ENCODE results near the gene POLH. TPM values are rescaled to one million over a fixed set of nuclear protein-coding genes. Genes with fewer than 3 reads are reported as not detected.
"Not testable (repeated sequence)": the region's sequence is repeated elsewhere in the genome, so short reads cannot be mapped to it uniquely, and the experiment has no call there.

The POLH gene
- total RNA-seq, 4 donors from 2014 or later, result 2.2 to 10.6 (median 7.0) TPM

DNA sequence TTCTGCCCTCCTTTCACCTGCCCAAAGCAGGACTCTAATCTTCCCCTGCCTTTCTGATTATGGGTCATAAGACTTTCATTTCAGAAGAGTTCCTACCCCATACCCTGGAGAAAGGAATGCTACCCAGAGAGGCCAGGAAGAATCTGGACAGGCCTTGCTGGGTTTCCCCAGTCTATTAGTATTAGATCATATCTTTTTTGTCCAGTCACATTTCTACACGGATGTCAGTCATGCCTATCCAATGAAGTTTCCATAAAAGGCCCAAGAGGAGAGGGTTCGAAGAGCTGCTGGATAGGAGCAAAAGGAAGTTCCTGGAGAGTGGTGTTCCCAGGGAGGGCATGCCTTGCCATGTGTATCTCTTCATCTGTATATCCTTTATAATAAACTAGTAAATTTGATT, 3.2 kb downstream of the POLH start:
- Histone ChIP-seq H3K27ac (no peak overlapping the region), H3K27me3 (no peaks in the 10 kb centered on the region), H3K4me1 (peaks cover 15 to 33% (median 23%) of the 10 kb centered on the region in 4 donors), H3K36me3 (peaks cover 0 to 13% (median 6%) of the 10 kb centered on the region in 4 donors), H3K4me3 (no peak overlapping the region), H3K9me3 (no peaks in the 10 kb centered on the region)
- intact Hi-C loops (cut with DNase I; ENCODE audit: low total_unique reads) (no loop called here), in situ Hi-C loops (cut with MboI; ENCODE audit: low pct_ligation_motif_present in 1 of 4, low pct_unique_long_range_greater_than_20kb in 1 of 4, low sequenced_read_pairs in 3 of 4) (no loop called here)
- 82% methylated on average over 2 of the region's 2 CpGs; no CpG with 5 or more reads in 1 of the 2 donors for WGBS, 2 donors (ENCODE audit: low coverage in 1 of 2)
- DNase-seq, result no peak
- no peak for TF ChIP-seq POLR2AphosphoS5 (IDR thresholded peaks at IDR 0.05)

DNA sequence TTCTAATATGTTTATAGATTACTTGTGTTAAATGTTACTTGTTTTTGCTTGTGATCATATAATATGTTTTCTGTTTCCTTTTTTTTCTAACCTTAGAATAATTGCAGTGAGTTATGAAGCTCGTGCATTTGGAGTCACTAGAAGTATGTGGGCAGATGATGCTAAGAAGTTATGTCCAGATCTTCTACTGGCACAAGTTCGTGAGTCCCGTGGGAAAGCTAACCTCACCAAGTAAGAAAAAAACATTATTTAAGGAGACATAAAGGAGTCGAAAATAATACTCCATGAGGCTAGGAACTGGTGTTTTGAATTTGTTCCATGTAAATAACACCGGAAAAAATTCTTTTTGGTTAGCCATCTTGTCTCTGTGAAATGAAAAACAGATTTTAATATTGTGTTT, 6.9 kb downstream of the POLH start:
- H3K27ac ChIP-seq, result no peak overlapping the region
- WGBS, 2 donors (ENCODE audit: low coverage in 1 of 2), result 87% methylated on average over 5 of the region's 5 CpGs
- intact Hi-C loops (cut with DNase I; ENCODE audit: low total_unique reads), result no loop called here
- no peak overlapping the region for H3K4me3 ChIP-seq
- TF ChIP-seq EP300 (IDR thresholded peaks at IDR 0.05; ENCODE audit: low read depth) (no peak), POLR2A (IDR thresholded peaks at IDR 0.05) (no peak), POLR2AphosphoS5 (IDR thresholded peaks at IDR 0.05) (no peak)
- TF ChIP-seq, protein P1, sequence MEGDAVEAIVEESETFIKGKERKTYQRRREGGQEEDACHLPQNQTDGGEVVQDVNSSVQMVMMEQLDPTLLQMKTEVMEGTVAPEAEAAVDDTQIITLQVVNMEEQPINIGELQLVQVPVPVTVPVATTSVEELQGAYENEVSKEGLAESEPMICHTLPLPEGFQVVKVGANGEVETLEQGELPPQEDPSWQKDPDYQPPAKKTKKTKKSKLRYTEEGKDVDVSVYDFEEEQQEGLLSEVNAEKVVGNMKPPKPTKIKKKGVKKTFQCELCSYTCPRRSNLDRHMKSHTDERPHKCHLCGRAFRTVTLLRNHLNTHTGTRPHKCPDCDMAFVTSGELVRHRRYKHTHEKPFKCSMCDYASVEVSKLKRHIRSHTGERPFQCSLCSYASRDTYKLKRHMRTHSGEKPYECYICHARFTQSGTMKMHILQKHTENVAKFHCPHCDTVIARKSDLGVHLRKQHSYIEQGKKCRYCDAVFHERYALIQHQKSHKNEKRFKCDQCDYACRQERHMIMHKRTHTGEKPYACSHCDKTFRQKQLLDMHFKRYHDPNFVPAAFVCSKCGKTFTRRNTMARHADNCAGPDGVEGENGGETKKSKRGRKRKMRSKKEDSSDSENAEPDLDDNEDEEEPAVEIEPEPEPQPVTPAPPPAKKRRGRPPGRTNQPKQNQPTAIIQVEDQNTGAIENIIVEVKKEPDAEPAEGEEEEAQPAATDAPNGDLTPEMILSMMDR (IDR thresholded peaks at IDR 0.05), result no peak
- H3K4me1 ChIP-seq, result peaks cover 0 to 11% (median under 1%) of the 10 kb centered on the region in 4 donors
- in situ Hi-C loops (cut with MboI; ENCODE audit: low pct_ligation_motif_present in 1 of 4, low pct_unique_long_range_greater_than_20kb in 1 of 4, low sequenced_read_pairs in 3 of 4), result no loop called here
- peaks cover 0 to 27% (median 12%) of the 10 kb centered on the region in 4 donors for H3K36me3 ChIP-seq
- H3K27me3 ChIP-seq, result no peaks in the 10 kb centered on the region
- no peaks in the 10 kb centered on the region for H3K9me3 ChIP-seq
- no peak for DNase-seq

DNA sequence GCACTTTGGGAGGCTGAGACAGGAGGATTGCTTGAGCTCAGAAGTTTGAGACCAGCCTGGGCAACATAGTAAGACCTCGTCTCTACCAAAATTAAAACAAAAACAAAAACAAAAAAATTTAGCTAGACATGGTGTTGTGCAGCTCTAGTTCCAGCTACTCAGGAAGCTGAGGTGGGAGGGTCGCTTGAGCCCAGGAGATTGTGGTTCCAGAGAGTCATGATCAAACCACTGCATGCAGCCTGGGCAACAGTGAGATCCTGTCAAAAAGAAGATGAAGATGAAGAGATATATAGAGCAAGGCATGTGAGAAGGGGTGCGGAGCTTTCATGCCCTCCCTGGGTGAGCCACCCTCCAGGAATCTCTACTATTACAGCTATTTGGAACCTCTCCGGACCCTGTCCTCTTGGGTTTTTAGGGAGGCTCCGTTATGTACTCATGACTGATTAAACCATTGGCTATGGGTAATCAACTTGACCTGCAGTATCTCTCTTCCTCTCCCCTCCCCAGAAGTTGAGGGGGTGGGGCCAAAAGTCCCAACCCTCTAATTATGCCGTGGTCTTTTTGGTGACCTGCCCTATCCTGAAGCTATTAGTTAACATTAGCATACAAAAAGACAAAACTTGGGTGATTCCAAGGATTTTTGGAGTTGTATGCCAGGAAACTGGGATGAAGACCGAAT, 9.0 kb downstream of the POLH start:
- in situ Hi-C loops (cut with MboI; ENCODE audit: low pct_ligation_motif_present in 1 of 4, low pct_unique_long_range_greater_than_20kb in 1 of 4, low sequenced_read_pairs in 3 of 4) (no loop called here), intact Hi-C loops (cut with DNase I; ENCODE audit: low total_unique reads) (no loop called here)
- TF ChIP-seq POLR2AphosphoS5 (IDR thresholded peaks at IDR 0.05) (no peak), POLR2A (IDR thresholded peaks at IDR 0.05) (no peak), EP300 (IDR thresholded peaks at IDR 0.05; ENCODE audit: low read depth) (no peak)
- TF ChIP-seq, protein P1 (IDR thresholded peaks at IDR 0.05), result no peak

DNA sequence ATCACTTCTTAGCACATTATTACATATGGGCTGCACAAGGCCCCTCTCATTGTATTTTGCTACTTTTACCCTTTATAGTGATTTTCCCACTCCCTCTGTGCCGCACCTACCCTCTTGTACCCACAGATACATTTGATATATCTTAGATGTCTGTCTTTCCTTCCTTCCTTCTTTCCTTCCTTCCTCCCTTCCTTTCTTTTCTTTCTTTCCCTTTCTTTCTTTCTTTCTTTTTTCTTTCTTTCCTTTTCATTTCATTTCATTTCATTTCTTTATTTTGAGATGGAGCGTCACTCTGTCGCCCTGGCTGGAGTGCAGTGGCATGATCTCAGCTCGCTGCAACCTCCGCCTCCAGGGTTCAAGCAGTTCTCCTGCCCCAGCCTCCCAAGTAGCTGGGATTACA, 12.2 kb downstream of the POLH start:
- Histone ChIP-seq H3K9me3 (no peaks in the 10 kb centered on the region), H3K36me3 (peaks cover 0 to 29% (median 13%) of the 10 kb centered on the region in 4 donors), H3K4me1 (no peaks in the 10 kb centered on the region), H3K27me3 (no peaks in the 10 kb centered on the region), H3K27ac (no peak overlapping the region), H3K4me3 (no peak overlapping the region)
- intact Hi-C loops (cut with DNase I; ENCODE audit: low total_unique reads) (no loop called here), in situ Hi-C loops (cut with MboI; ENCODE audit: low pct_ligation_motif_present in 1 of 4, low pct_unique_long_range_greater_than_20kb in 1 of 4, low sequenced_read_pairs in 3 of 4) (no loop called here)
- TF ChIP-seq, protein P1 (IDR thresholded peaks at IDR 0.05), result no peak
- TF ChIP-seq EP300 (IDR thresholded peaks at IDR 0.05; ENCODE audit: low read depth), result no peak
- no peak for TF ChIP-seq POLR2AphosphoS5 (IDR thresholded peaks at IDR 0.05)
- no peak for TF ChIP-seq POLR2A (IDR thresholded peaks at IDR 0.05)
- no peak for DNase-seq
- 98 to 100% methylated on average over 1 to 5 of the region's 5 CpGs for WGBS, 2 donors (ENCODE audit: low coverage in 1 of 2)

More for the DNA sequence above, 9.0 kb downstream of the POLH start:
- DNase-seq, result no peak
- 80 to 83% methylated on average over 2 to 7 of the region's 7 CpGs for WGBS, 2 donors (ENCODE audit: low coverage in 1 of 2)
- Histone ChIP-seq H3K4me1 (no peaks in the 10 kb centered on the region), H3K27me3 (no peaks in the 10 kb centered on the region), H3K9me3 (no peaks in the 10 kb centered on the region), H3K36me3 (peaks cover 0 to 33% (median 14%) of the 10 kb centered on the region in 4 donors), H3K27ac (no peak overlapping the region), H3K4me3 (no peak overlapping the region)

DNA sequence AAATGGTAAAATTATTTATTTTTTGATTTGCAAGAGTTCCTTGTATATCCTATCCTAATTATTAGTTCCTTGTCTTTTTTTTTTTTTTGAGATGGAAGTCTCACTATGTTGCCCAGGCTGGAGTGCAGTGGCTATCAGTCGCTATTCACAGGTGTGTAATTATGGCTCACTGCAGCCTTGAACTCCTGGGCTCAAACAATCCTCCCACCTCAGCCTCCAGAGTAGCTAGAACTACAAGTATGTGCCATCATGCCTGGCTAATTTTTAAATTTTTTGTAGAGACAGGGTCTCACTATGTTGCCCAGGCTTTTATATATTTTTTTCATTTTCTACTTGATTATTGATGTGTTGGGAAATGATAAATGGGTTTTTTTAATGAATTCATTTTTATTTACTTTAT, 13.6 kb downstream of the POLH start:
- H3K4me1 ChIP-seq; H3K9me3 ChIP-seq; H3K27ac ChIP-seq; H3K27me3 ChIP-seq; intact Hi-C loops (cut with DNase I; ENCODE audit: low total_unique reads); in situ Hi-C loops (cut with MboI; ENCODE audit: low pct_ligation_motif_present in 1 of 4, low pct_unique_long_range_greater_than_20kb in 1 of 4, low sequenced_read_pairs in 3 of 4); H3K4me3 ChIP-seq; DNase-seq: not testable (repeated sequence)
- 80 to 94% methylated on average over 1 of the region's 1 CpG for WGBS, 2 donors (ENCODE audit: low coverage in 1 of 2)
- H3K36me3 ChIP-seq, result peaks cover 0 to 17% (median 6%) of the 10 kb centered on the region in 4 donors
